Measurements from ENCODE around the gene MAN1A2. TPM values are rescaled to one million over a fixed set of nuclear protein-coding genes. Genes with fewer than 3 reads are reported as not detected.
"Not testable (repeated sequence)": the region's sequence is repeated elsewhere in the genome, so short reads cannot be mapped to it uniquely, and the experiment has no call there.

The MAN1A2 gene
- total and polyA plus RNA-seq, 5 experiments from 2014 or later = 13.6 to 62.0 (median 21.9) TPM

DNA sequence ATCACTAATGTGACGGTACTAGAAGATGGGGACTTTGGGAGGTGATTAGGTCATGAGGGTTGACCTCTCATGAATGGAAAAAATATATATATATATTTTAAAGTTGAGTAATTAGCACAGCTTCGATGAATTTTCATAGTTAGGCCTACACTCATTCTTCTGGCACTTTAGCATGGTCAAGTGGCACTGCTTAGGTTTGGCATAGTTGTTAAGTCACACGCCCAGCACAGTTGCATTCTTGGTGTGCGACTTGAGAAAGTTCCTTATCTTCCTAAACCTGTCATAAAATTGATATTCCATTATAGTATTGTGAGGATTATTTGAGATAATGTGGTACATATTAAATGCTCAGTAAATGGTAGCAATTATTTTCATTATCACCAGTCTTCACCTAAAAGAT is 47.7 kb downstream of the MAN1A2 start:
- Mint-ChIP-seq H3K4me1 (peaks cover 12 to 34% (median 24%) of the 10 kb centered on the region in 4 donors), H3K27ac (no peak overlapping the region), H3K4me3 (no peak overlapping the region), H3K36me3 (peaks cover 20 to 58% (median 42%) of the 10 kb centered on the region in 3 donors), H3K9me3 (peaks cover 0 to 1% (median 0%) of the 10 kb centered on the region in 9 donors), H3K27me3 (no peaks in the 10 kb centered on the region)
- no peak for ATAC-seq
- DNase-seq = no peak
- POLR2A ChIA-PET = no interaction called here

DNA sequence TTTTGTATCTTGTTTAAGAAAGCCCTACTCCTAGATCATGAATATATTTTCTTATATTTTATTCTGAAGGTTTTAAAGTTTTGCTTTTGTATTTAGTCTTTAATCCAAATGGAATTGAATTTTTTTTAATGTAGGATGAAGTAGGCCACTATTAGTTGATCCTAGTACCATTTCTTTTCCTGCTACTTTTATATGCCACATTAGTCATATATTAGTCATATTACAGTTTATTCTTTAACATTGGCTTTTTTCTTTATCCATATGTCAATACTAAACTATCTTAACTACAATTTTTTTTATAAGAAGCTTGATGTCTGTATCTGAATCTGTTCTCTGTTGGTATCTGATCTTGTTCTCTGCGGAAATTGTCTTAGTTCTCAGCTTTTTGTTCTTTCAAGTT is 48.8 kb downstream of the MAN1A2 start:
- POLR2A ChIA-PET = no interaction called here
- H3K27me3 Mint-ChIP-seq = no peaks in the 10 kb centered on the region
- peaks cover 27 to 62% (median 44%) of the 10 kb centered on the region in 3 donors for H3K36me3 Mint-ChIP-seq
- peak overlapping the region in 1 of 10 donors; percentile 42 for H3K27ac Mint-ChIP-seq
- H3K9me3 Mint-ChIP-seq = peaks cover 0 to 1% (median 0%) of the 10 kb centered on the region in 9 donors
- H3K4me3 Mint-ChIP-seq = no peak overlapping the region
- no peak for DNase-seq
- peaks cover 13 to 34% (median 25%) of the 10 kb centered on the region in 4 donors for H3K4me1 Mint-ChIP-seq
- ATAC-seq = no peak

DNA sequence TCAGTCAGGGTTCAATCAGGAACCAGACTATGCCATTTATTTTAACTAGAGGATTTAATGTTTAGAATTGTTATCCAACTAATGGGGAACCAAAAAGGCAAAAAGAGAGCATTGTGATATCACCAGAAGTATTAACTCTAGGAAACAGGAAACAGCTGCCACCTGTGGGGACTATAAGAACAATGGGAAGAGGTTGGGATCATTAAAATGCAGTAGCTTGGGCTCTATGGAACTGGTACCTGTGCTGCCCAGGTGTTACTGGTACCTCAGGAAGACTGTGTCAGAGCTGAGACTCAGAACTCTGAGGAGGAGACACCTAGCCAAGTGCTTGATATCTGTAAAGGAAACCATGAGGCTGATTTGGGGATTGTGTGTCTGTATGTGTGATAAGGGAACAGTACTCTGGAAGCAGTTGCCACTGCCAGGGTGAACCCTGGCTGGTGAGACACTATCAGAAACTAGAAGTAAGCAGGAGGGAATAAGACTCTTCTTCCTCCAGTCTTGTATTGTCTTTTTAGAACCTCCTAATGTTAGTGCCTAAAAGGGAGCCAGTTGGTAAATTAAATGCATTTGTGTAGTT is 49.4 kb downstream of the MAN1A2 start:
- H3K27me3 Mint-ChIP-seq = no peaks in the 10 kb centered on the region
- peaks cover 27 to 60% (median 39%) of the 10 kb centered on the region in 3 donors for H3K36me3 Mint-ChIP-seq
- ATAC-seq = no peak
- POLR2A ChIA-PET = no interaction called here
- peak overlapping the region in 3 of 10 donors; percentile 3 to 45 (median 42) for H3K27ac Mint-ChIP-seq
- no peak overlapping the region for H3K4me3 Mint-ChIP-seq
- DNase-seq = no peak
- peaks cover 0 to 1% (median 0%) of the 10 kb centered on the region in 9 donors for H3K9me3 Mint-ChIP-seq
- peaks cover 14 to 34% (median 25%) of the 10 kb centered on the region in 4 donors for H3K4me1 Mint-ChIP-seq

DNA sequence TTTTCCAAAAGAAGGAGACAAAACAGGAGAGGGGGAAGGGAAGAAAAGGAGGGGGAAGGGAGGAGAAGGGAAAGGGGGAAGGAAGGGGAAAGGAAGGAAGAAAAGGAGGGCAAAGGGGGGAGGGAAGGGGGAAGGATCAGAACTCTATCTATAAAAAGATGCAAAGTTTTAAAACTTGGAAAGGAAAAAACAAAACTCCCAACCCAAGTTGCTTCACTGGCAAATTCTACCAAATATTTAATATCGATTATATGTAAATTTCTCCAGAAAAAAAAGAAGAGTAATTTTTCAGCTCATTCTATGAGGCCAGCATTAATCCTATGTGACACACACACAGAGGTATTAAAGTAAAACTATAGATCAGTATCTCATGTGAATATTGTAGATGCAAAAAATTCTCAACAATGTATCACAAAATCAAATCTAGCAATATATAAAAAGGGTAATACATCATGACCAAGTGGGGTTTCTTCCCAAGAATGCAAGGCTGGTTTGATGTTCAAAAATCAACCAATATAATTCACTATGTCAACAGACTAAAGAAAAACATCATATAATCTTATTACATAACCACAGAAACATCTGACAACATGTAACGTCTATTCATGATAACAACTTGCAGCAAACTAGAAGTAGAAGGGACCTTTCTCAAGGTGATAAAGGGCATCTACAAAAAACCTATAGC is 57.9 kb downstream of the MAN1A2 start:
- H3K4me1 Mint-ChIP-seq = peaks cover 0 to 2% (median under 1%) of the 10 kb centered on the region in 4 donors
- no peaks in the 10 kb centered on the region for H3K27me3 Mint-ChIP-seq
- no peak for DNase-seq
- peaks cover 4 to 35% (median 13%) of the 10 kb centered on the region in 9 donors for H3K9me3 Mint-ChIP-seq
- POLR2A ChIA-PET = no interaction called here
- H3K27ac Mint-ChIP-seq = no peak overlapping the region
- peaks cover 30 to 68% (median 57%) of the 10 kb centered on the region in 3 donors for H3K36me3 Mint-ChIP-seq
- H3K4me3 Mint-ChIP-seq = no peak overlapping the region
- ATAC-seq = no peak

DNA sequence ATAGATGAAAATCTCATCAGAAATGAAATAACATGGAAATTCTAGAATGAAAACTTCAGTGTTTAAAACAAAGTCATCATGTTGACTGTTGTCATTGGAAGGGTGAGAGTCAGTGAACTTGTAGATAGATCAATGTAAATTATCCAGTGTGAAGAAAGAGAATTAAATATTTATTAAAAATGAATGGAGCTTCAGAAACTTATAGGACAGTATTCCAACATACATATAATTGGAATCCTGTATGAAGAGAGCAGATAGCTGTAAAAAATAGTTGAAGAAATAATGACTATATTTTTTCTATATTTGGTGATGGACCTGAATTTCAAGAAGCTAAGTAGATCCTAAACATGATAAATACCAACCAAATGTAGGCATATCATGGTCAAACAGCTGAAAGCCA is 60.0 kb downstream of the MAN1A2 start:
- H3K27ac Mint-ChIP-seq = no peak overlapping the region
- DNase-seq = no peak
- peaks cover 4 to 35% (median 13%) of the 10 kb centered on the region in 9 donors for H3K9me3 Mint-ChIP-seq
- no peaks in the 10 kb centered on the region for H3K27me3 Mint-ChIP-seq
- H3K36me3 Mint-ChIP-seq = peaks cover 26 to 57% (median 45%) of the 10 kb centered on the region in 3 donors
- ATAC-seq = no peak
- H3K4me3 Mint-ChIP-seq = no peak overlapping the region
- peaks cover 0 to 2% (median 0%) of the 10 kb centered on the region in 4 donors for H3K4me1 Mint-ChIP-seq
- POLR2A ChIA-PET = no interaction called here

DNA sequence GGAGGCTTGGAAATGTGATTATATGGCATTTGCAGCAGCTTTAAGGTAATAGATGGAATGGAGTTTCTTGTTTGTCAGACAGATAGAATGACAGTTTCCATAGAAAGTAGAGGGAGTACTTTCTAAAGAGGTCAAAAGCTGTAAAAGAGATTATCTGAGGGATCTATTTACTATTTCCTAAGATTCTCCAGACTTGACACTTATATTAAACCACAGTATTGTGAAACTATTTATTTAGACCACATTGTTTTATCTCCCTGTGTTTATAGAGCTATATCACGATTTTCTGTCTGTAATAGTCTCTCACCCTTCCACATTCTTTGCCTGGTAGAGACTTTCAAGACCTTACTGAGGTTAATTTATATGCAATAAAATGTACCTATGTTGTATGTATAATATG is 66.7 kb downstream of the MAN1A2 start:
- no peak overlapping the region for H3K27ac Mint-ChIP-seq
- peaks cover 4 to 19% (median 15%) of the 10 kb centered on the region in 4 donors for H3K4me1 Mint-ChIP-seq
- POLR2A ChIA-PET = no interaction called here
- ATAC-seq (no peak), DNase-seq (no peak)
- H3K36me3 Mint-ChIP-seq = peaks cover 0 to 2% (median 0%) of the 10 kb centered on the region in 3 donors
- no peaks in the 10 kb centered on the region for H3K9me3 Mint-ChIP-seq
- no peak overlapping the region for H3K4me3 Mint-ChIP-seq
- H3K27me3 Mint-ChIP-seq = no peaks in the 10 kb centered on the region

DNA sequence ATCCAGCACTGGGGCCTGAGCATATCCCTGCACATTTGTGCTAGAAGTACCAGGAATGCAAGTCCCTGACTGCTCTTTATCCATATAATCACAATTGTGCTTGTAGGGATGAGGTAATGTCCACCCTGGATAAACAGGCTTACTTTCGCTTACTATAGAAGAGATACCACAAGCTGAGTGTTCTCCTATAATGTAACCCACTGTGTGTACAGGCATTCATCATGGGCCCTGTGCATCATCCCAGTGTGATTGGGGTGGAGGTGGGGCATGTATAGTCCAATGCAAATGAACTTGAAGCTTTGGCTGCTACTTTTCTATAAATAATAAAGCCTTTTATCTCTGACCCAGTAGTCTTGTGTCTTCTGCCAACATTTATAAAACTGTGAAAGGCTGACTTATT is 69.3 kb downstream of the MAN1A2 start:
- ATAC-seq = no peak
- no peak for DNase-seq
- Mint-ChIP-seq H3K27me3 (no peaks in the 10 kb centered on the region), H3K4me3 (no peak overlapping the region), H3K27ac (peak overlapping the region in 1 of 10 donors; percentile 64), H3K4me1 (peaks cover 7 to 27% (median 22%) of the 10 kb centered on the region in 4 donors), H3K9me3 (no peaks in the 10 kb centered on the region), H3K36me3 (peaks cover 0 to 3% (median under 1%) of the 10 kb centered on the region in 3 donors)
- POLR2A ChIA-PET = no interaction called here

DNA sequence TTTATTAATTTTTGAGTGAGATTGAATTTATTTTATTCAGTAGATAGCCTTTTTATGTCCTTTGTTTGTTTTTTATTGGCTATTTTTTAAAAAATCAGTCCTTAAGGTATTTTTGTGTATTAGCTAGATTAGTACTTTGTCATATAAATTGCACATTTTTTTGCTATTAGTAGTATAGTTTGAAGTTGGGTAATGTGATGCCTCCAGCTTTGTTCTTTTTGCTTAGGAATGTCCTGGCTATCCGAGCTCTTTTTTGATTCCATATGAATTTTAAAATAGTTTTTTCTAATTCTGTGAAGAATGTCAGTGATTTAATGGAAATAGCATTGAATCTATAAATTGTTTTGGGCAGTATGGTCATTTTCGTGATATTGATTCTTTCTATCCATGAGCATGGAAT is 80.4 kb downstream of the MAN1A2 start:
- ATAC-seq (no peak), DNase-seq (no peak)
- Mint-ChIP-seq H3K27me3 (no peaks in the 10 kb centered on the region), H3K9me3 (peaks cover 0 to 27% (median 15%) of the 10 kb centered on the region in 9 donors), H3K36me3 (peaks cover 41 to 76% (median 69%) of the 10 kb centered on the region in 3 donors), H3K4me3 (no peak overlapping the region), H3K27ac (peak overlapping the region in 1 of 10 donors; percentile 11), H3K4me1 (peaks cover 0 to 3% (median under 1%) of the 10 kb centered on the region in 4 donors)
- POLR2A ChIA-PET = no interaction called here

DNA sequence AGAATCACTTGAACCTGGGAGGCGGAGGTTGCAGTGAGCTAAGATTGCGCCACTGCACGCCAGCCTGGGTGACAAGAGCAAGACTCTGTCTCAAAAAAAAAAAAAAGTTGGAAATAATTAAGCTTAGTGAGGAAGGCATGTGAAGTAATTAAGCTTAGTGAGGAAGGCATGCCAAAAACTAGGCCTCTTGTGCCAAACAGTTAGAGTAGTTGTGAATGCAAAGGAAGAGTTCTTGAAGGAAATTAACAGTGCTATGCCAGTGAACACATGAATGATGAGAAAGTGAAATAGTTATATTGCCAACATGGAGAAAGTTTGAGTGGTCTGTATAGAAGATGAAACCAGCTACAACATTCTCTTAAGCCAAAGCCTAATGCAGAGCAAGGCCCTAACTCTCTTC is 85.0 kb downstream of the MAN1A2 start:
- POLR2A ChIA-PET = no interaction called here
- Mint-ChIP-seq H3K4me1 (peaks cover 0 to 3% (median under 1%) of the 10 kb centered on the region in 4 donors), H3K4me3 (peak overlapping the region in 2 of 10 donors; percentile 24 to 36), H3K27me3 (no peaks in the 10 kb centered on the region), H3K27ac (no peak overlapping the region), H3K36me3 (peaks cover 30 to 63% (median 62%) of the 10 kb centered on the region in 3 donors), H3K9me3 (peaks cover 0 to 15% (median 10%) of the 10 kb centered on the region in 9 donors)
- ATAC-seq (no peak), DNase-seq (no peak)

DNA sequence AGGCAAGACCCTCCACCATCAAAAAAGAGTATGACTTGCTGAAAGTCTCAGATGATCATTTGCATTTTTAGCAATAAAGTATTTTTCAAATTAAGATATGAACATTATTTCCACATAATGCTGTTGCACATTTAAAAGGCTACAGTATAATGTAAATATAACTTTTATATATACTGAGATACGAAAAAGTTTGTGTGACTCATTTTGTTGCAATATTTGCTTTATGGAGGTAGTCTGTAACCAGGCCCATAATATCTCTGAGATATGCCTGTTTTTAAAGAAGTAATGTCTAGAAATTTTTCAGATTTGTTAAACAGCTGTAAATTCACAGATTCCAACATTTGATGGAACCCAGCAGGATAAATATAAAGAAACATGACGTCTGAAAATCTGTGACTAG is 86.7 kb downstream of the MAN1A2 start:
- POLR2A ChIA-PET = no interaction called here
- no peak for ATAC-seq
- H3K9me3 Mint-ChIP-seq = peaks cover 0 to 11% (median 9%) of the 10 kb centered on the region in 9 donors

DNA sequence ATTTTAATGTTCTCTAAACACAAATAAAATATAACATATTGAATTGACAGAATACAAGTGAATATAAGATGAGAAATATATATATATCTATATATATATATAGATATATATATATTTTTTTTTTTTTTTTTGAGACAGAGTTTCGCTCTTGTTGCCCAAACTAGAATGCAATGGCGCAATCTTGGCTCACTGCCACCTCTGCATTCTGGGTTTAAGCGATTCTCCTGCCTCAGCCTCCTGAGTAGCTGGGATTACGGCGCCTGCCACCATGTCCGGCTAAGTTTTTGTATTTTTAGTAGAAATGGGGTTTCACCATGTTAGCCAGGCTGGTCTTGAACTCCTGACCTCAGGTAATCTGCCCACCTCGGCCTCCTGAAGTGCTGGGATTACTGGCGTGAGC is 91.2 kb downstream of the MAN1A2 start:
- ATAC-seq, DNase-seq, H3K9me3 Mint-ChIP-seq, H3K4me1 Mint-ChIP-seq, POLR2A ChIA-PET, H3K27ac Mint-ChIP-seq, H3K27me3 Mint-ChIP-seq, H3K4me3 Mint-ChIP-seq: not testable (repeated sequence)
- peaks cover 5 to 36% (median 19%) of the 10 kb centered on the region in 3 donors for H3K36me3 Mint-ChIP-seq

More for the DNA sequence above, 86.7 kb downstream of the MAN1A2 start:
- peaks cover 20 to 53% (median 47%) of the 10 kb centered on the region in 3 donors for H3K36me3 Mint-ChIP-seq
- no peak for DNase-seq
- H3K27me3 Mint-ChIP-seq = no peaks in the 10 kb centered on the region
- peak overlapping the region in 1 of 10 donors; percentile 15 for H3K27ac Mint-ChIP-seq
- H3K4me1 Mint-ChIP-seq = peaks cover 0 to 3% (median under 1%) of the 10 kb centered on the region in 4 donors
- H3K4me3 Mint-ChIP-seq = no peak overlapping the region

DNA sequence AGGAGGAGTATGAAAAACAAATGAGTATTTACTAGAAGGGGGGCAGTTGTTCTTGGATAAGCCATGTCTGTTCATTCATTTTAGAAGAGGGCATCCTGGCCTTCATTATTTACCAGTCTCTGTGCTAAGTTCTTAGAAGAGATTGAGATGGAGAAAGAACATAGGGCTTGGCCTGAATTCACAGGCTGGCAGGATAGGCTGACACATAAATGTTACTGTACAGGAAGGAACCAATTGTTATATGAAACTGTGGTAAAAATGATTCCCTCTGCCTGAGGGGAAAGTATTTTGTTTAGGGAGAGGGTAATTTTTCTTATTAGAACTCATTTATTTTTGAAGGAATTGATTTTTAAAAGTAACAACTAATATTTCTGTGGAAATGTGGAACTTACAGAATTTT is 99.5 kb downstream of the MAN1A2 start:
- Mint-ChIP-seq H3K36me3 (peaks cover 27 to 67% (median 47%) of the 10 kb centered on the region in 3 donors), H3K4me1 (peaks cover 0 to 2% (median 0%) of the 10 kb centered on the region in 4 donors), H3K27ac (no peak overlapping the region), H3K27me3 (no peaks in the 10 kb centered on the region), H3K9me3 (no peaks in the 10 kb centered on the region), H3K4me3 (no peak overlapping the region)
- no peak for ATAC-seq
- DNase-seq = no peak
- POLR2A ChIA-PET = no interaction called here

DNA sequence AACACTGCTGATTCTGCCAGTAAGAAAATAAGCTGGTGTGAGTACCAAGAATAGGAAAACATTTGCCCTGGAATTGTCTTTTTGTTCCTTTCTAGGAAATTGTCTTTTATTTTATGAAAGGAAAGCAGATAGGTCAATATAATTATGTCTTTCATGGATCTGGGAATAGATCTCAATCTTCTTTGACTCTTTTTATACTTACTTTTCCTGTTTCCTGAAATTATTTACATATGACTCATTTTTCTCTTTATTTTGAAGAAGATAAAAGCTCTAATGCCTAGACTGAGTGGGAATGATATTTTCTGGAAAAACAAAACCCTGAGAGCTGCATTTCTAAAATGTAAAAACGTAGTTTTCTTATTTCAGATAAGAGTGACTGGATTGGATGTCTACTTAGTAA is 100.1 kb downstream of the MAN1A2 start:
- Mint-ChIP-seq H3K4me3 (no peak overlapping the region), H3K36me3 (peaks cover 27 to 68% (median 47%) of the 10 kb centered on the region in 3 donors), H3K4me1 (peaks cover 0 to 2% (median 0%) of the 10 kb centered on the region in 4 donors), H3K27ac (no peak overlapping the region), H3K27me3 (no peaks in the 10 kb centered on the region), H3K9me3 (no peaks in the 10 kb centered on the region)
- ATAC-seq = no peak
- DNase-seq = no peak
- POLR2A ChIA-PET = no interaction called here
